22Rv1 (cell line): ENCODE measurements around the gene ATP5F1D.

Source experiments
- H3K27ac ChIP-seq: fragments of 450-650 bp; 2 replicates; pipeline ENCODE4 v1.5.1; 2017
- ZFX ChIP-seq: fragments of 450-650 bp; IDR thresholded peaks from 2 replicates; pipeline ENCODE4 v1.6.1; 2017; ENCODE audit warnings: antibody characterized with exemption, borderline replicate concordance
- TF ChIP-seq, protein P1 (sequence below): fragments of 450-650 bp; IDR thresholded peaks from 2 replicates; pipeline ENCODE4 v1.5.1; 2017; ENCODE audit warnings: mild to moderate bottlenecking

Gene ATP5F1D

DNA sequence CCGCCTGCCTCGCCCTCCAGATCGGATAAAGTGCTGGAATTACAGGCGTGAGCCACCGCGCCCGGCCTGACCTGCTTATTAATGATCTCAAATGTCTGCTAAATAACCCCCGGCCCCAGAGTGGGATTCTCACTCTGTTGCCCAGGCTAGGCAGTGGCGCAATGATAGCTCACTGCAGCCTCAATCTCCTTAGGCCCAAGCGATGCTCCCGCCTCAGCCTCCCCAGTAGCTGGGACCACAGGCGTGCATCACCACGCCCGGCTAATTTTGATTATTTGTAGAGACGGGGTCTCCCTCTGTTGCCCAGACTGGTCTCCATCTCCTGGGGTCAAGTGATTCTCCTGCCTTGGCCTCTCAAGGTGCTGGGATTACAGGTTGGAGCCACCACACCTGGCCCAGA, 626 bp upstream of the ATP5F1D start:
- H3K27ac ChIP-seq, result peak overlapping the region; percentile 99
- TF ChIP-seq ZFX, result no peak
- TF ChIP-seq, protein P1, sequence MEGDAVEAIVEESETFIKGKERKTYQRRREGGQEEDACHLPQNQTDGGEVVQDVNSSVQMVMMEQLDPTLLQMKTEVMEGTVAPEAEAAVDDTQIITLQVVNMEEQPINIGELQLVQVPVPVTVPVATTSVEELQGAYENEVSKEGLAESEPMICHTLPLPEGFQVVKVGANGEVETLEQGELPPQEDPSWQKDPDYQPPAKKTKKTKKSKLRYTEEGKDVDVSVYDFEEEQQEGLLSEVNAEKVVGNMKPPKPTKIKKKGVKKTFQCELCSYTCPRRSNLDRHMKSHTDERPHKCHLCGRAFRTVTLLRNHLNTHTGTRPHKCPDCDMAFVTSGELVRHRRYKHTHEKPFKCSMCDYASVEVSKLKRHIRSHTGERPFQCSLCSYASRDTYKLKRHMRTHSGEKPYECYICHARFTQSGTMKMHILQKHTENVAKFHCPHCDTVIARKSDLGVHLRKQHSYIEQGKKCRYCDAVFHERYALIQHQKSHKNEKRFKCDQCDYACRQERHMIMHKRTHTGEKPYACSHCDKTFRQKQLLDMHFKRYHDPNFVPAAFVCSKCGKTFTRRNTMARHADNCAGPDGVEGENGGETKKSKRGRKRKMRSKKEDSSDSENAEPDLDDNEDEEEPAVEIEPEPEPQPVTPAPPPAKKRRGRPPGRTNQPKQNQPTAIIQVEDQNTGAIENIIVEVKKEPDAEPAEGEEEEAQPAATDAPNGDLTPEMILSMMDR, result no peak

DNA sequence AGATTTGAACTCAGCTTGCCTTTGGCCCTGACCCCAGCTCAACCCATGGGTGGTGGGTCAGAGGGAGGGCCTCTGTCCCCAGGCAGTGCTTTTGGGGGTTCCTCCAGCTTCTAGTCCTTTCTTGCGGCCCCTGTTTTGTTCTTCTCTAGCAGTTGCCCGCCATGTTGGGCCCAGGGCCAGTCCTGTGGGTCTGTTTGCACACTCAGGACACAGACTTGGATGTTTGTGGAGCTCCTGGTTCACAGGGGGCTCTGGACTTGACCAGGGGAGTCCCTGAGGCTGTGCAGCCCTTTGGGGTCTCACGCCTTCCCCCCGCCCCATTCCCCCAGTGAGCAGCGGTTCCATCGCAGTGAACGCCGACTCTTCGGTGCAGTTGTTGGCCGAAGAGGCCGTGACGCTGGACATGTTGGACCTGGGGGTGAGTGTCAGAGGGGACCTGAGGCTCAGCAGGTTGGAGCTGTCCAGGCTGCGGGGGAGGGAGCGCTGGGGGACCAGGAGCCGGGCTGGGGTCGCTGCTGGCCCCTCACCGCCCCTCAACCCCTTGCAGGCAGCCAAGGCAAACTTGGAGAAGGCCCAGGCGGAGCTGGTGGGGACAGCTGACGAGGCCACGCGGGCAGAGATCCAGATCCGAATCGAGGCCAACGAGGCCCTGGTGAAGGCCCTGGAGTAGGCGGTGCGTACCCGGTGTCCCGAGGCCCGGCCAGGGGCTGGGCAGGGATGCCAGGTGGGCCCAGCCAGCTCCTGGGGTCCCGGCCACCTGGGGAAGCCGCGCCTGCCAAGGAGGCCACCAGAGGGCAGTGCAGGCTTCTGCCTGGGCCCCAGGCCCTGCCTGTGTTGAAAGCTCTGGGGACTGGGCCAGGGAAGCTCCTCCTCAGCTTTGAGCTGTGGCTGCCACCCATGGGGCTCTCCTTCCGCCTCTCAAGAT, 2.5 kb downstream of the ATP5F1D start:
- TF ChIP-seq ZFX, result no peak
- TF ChIP-seq, protein P1, result peak; percentile 96
- H3K27ac ChIP-seq, result peak overlapping the region; percentile 99

- peak overlapping the region; percentile 99 for H3K27ac ChIP-seq
- TF ChIP-seq, protein P1, result peak; percentile 65
- no peak for TF ChIP-seq ZFX
These were observed 3.3 kb downstream of the ATP5F1D start for GRCh38 chr19:1244693-1245451.

GRCh38 chr19:1245494-1246264, 4.1 kb downstream of the ATP5F1D start:
- peak overlapping the region; percentile 99 for H3K27ac ChIP-seq
- TF ChIP-seq, protein P1, result no peak
- TF ChIP-seq ZFX, result no peak

GRCh38 chr19:1246265-1247087, 4.9 kb downstream of the ATP5F1D start:
- TF ChIP-seq, protein P1, result peak; percentile 24; the same call in 1 of the 2 replicates
- H3K27ac ChIP-seq, result peak overlapping the region; percentile 99

DNA sequence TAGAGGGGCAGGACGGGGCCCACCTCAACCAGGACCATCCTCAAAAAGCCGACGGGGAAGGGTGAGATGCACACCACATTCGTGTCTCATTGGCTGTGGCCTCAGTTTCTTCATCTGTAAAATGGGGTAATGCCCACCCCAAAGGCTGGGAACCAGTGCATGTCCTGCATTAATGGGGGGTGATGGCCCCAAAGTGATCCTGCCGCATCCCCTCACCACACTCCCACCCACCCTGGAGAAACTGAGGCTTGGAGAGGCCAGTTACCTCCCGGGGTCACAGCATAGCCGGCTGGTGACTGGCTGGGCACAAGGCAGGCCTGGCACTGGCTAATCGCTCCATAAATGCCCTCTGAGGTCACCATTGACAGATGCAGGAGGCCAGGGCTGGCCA, 6.2 kb downstream of the ATP5F1D start:
- no peak for TF ChIP-seq ZFX
- TF ChIP-seq, protein P1, result no peak
- H3K27ac ChIP-seq, result peak overlapping the region; percentile 99
